ENCODE results near the gene MRS2. TPM values are rescaled to one million over a fixed set of nuclear protein-coding genes. Genes with fewer than 3 reads are reported as not detected.

MRS2 gene
- polyA plus RNA-seq, 1 experiment, result 19.9 TPM

DNA sequence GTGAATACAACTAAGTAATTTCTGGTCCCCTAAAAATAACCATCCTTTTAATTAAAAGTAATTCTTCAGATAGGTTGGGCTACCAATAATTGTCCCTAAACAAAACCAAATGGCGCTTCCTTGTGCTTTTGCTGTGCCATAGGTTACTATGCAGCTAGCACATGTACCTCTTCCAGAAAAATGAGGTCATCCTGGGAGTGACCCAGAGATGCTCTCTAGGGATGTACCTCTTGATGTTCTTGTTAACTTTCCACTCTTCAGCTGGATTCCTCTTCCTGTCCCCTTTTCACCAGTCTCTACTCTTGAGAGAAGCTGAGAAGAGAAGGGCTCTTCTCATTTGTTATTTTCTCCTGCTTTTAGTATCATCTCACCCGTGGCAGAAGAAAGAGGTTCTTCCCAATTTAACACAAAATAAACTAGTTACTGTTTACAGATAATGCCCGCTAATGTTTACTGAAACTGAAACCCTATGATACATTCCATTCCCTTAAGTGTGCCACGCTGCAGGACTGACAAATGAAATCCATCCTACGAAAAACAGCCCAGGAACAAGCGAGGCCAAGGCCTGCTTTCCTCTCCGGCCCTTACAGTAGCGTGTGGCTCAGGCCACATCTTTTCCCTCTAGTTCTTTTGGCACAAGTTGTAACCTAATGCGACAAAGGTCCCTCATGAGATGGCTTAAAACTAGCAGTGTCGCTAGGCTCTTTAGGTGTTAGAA is 24.2 kb downstream of the MRS2 start:
- no peak overlapping the region for H3K27ac ChIP-seq (ENCODE audit: low read depth, low read length)
- TF ChIP-seq, protein P1, sequence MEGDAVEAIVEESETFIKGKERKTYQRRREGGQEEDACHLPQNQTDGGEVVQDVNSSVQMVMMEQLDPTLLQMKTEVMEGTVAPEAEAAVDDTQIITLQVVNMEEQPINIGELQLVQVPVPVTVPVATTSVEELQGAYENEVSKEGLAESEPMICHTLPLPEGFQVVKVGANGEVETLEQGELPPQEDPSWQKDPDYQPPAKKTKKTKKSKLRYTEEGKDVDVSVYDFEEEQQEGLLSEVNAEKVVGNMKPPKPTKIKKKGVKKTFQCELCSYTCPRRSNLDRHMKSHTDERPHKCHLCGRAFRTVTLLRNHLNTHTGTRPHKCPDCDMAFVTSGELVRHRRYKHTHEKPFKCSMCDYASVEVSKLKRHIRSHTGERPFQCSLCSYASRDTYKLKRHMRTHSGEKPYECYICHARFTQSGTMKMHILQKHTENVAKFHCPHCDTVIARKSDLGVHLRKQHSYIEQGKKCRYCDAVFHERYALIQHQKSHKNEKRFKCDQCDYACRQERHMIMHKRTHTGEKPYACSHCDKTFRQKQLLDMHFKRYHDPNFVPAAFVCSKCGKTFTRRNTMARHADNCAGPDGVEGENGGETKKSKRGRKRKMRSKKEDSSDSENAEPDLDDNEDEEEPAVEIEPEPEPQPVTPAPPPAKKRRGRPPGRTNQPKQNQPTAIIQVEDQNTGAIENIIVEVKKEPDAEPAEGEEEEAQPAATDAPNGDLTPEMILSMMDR (IDR thresholded peaks at IDR 0.05; ENCODE audit: low read depth, low read length), result no peak
- H3K27me3 ChIP-seq (ENCODE audit: control insufficient read depth, insufficient read depth, low read length), result no peaks in the 10 kb centered on the region
- no peaks in the 10 kb centered on the region for H3K9me3 ChIP-seq (ENCODE audit: control insufficient read depth, insufficient read depth, low read length)
- CTCF ChIA-PET, result no interaction called here
- no peak for DNase-seq (ENCODE audit: low read depth, low spot score)
- POLR2A ChIA-PET, result no interaction called here
- no peak overlapping the region for H3K4me3 ChIP-seq (ENCODE audit: low read depth, low read length)

DNA sequence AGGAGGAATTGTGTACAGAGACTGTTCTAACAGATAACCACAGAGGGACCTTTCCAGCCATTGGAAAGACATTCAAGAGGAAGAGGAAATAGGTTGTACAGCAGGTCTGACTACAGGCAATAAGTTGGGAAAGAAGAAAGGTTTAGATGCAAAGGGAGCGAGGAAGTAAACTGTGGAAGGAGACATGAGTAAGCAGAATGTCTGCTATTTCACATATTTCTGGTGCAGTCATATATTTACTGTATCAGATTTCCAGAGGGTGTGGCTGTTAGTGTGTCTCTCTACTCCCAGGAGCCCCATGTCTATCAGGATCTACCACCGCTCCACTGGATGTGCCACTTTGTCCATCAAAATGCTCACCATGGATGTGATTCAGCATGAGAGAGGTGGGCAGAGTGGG is 25.9 kb downstream of the MRS2 start:
- peak; percentile 7 for DNase-seq (ENCODE audit: low read depth, low spot score)
- Histone ChIP-seq H3K9me3 (ENCODE audit: control insufficient read depth, insufficient read depth, low read length) (no peaks in the 10 kb centered on the region), H3K27ac (ENCODE audit: low read depth, low read length) (peak overlapping the region; percentile 42), H3K27me3 (ENCODE audit: control insufficient read depth, insufficient read depth, low read length) (no peaks in the 10 kb centered on the region), H3K4me3 (ENCODE audit: low read depth, low read length) (no peak overlapping the region)
- TF ChIP-seq, protein P1 (IDR thresholded peaks at IDR 0.05; ENCODE audit: low read depth, low read length), result no peak
- CTCF ChIA-PET, result interaction anchor here (2.7 kb wide), 1 partner anchor 92 kb away, joined by 17 read pairs; no protein-coding TSS in a partner anchor
- POLR2A ChIA-PET, result no interaction called here

DNA sequence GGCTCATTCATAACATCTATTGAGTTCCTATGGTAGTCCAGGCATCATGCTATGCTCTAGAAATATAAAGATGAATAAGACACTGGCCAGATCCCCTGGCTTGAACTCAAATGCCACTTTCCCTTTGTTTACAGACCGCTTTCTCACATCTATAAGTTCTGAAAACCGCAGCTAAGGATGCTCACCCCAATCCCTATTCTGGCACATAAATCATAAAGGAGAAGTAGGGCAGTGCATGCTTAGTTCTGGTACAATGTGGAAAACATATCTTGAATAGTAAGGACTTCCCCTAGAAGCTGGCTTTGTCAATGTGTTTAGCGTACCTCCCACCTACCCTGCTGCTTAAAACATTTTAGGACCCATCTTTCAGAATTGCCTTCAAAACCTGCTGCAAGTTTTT is 26.4 kb downstream of the MRS2 start:
- Histone ChIP-seq H3K27ac (ENCODE audit: low read depth, low read length) (no peak overlapping the region), H3K27me3 (ENCODE audit: control insufficient read depth, insufficient read depth, low read length) (no peaks in the 10 kb centered on the region), H3K4me3 (ENCODE audit: low read depth, low read length) (no peak overlapping the region), H3K9me3 (ENCODE audit: control insufficient read depth, insufficient read depth, low read length) (no peaks in the 10 kb centered on the region)
- no peak for DNase-seq (ENCODE audit: low read depth, low spot score)
- POLR2A ChIA-PET, result no interaction called here
- CTCF ChIA-PET, result interaction anchor here (1.8 to 3.8 kb wide), 5 partner anchors 12 to 92 kb away, joined by 5 to 24 read pairs (median 15); no protein-coding TSS in a partner anchor
- TF ChIP-seq, protein P1 (IDR thresholded peaks at IDR 0.05; ENCODE audit: low read depth, low read length), result no peak

DNA sequence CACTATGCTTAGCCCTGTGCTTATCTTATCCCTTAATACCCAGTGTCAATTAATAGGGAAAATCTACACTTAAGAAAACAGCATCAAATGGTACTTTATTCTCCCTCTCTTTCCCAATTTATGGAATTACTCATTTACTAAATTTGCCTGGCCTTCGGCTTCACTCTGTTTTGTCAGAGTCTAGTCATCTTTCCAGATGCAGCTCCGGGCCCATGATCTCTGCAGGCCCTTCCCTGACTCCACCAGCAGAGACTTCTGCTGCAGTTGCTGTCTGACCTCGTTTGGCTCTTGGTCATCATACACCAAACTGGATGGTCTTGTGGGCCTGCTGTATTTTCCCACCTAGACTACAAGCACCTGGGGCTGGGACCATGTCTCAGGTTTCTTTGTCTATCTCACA is 27.4 kb downstream of the MRS2 start:
- Histone ChIP-seq H3K27me3 (ENCODE audit: control insufficient read depth, insufficient read depth, low read length) (no peaks in the 10 kb centered on the region), H3K27ac (ENCODE audit: low read depth, low read length) (no peak overlapping the region), H3K4me3 (ENCODE audit: low read depth, low read length) (no peak overlapping the region), H3K9me3 (ENCODE audit: control insufficient read depth, insufficient read depth, low read length) (no peaks in the 10 kb centered on the region)
- TF ChIP-seq, protein P1 (IDR thresholded peaks at IDR 0.05; ENCODE audit: low read depth, low read length), result no peak
- ChIA-PET POLR2A (no interaction called here), CTCF (interaction anchor here (0.5 to 3.8 kb wide), 14 partner anchors 8 to 262 kb away, joined by 3 to 24 read pairs (median 5); no protein-coding TSS in a partner anchor)
- DNase-seq (ENCODE audit: low read depth, low spot score), result no peak

DNA sequence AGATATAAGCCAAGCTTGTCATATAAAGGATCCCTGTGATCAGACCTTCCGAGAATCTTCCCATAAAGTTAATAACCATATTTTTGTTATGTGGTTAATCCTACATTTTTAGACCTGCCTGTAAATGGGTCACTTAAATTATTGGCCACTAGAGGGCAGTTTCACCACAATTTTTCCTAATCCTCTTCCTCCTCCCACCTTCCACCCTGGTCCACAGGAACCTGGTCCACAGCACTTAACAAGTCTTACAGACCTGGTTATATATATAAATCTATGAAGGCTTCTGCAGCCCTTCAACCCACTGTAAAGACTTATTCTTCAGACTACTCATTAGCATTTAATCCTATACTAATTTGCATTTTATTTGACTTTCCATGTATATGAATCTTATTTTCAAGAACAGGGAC is 28.3 kb downstream of the MRS2 start:
- POLR2A ChIA-PET, result no interaction called here

More for the DNA sequence above, 28.3 kb downstream of the MRS2 start:
- TF ChIP-seq, protein P1 (IDR thresholded peaks at IDR 0.05; ENCODE audit: low read depth, low read length), result peak; percentile 72
- H3K9me3 ChIP-seq (ENCODE audit: control insufficient read depth, insufficient read depth, low read length), result no peaks in the 10 kb centered on the region
- no peak overlapping the region for H3K4me3 ChIP-seq (ENCODE audit: low read depth, low read length)
- no peaks in the 10 kb centered on the region for H3K27me3 ChIP-seq (ENCODE audit: control insufficient read depth, insufficient read depth, low read length)
- CTCF ChIA-PET, result interaction anchor here (0.6 to 3.8 kb wide), 20 partner anchors 9 to 273 kb away, joined by 3 to 24 read pairs (median 4); partner anchors contain the start of gene MRS2
- H3K27ac ChIP-seq (ENCODE audit: low read depth, low read length), result no peak overlapping the region
- peak; percentile 7 for DNase-seq (ENCODE audit: low read depth, low spot score)
